Activated naive CD4-positive, alpha-beta T cell treated with Interleukin-2 at 50 U/mL for 16 hours (primary cell): Measurements from ENCODE around the gene ITPR1.

Experiments used
- DNase-seq: peaks from one replicate; pipeline ENCODE4 v3.0.0-alpha.2; 2020

ITPR1 gene

GRCh38 chr3:4492208-4493013, 737 bp upstream of the ITPR1 start:
- DNase-seq = peak; percentile 57

GRCh38 chr3:4493941-4494894, 1.1 kb downstream of the ITPR1 start:
- peak; percentile 16 for DNase-seq

GRCh38 chr3:4494895-4495264, 1.7 kb downstream of the ITPR1 start:
- no peak for DNase-seq

- no peak for DNase-seq
These were observed 2.3 kb downstream of the ITPR1 start for GRCh38 chr3:4495294-4496086.

- DNase-seq = no peak
These were observed 2.9 kb downstream of the ITPR1 start for GRCh38 chr3:4496087-4496452.

- no peak for DNase-seq
These were observed 4.0 kb downstream of the ITPR1 start for GRCh38 chr3:4497005-4497692.

GRCh38 chr3:4497843-4498324, 4.7 kb downstream of the ITPR1 start:
- no peak for DNase-seq

- no peak for DNase-seq
These were observed 5.3 kb downstream of the ITPR1 start for GRCh38 chr3:4498446-4498845.

GRCh38 chr3:4501437-4501836, 8.3 kb downstream of the ITPR1 start:
- no peak for DNase-seq

- DNase-seq = no peak
These were observed 8.8 kb downstream of the ITPR1 start for GRCh38 chr3:4501927-4502326.

- no peak for DNase-seq
These were observed 9.9 kb downstream of the ITPR1 start for GRCh38 chr3:4503050-4503449.

GRCh38 chr3:4504340-4505261, 11.5 kb downstream of the ITPR1 start:
- DNase-seq = peak; percentile 7

- no peak for DNase-seq
These were observed 12.8 kb downstream of the ITPR1 start for GRCh38 chr3:4505688-4506558.

- no peak for DNase-seq
These were observed 13.4 kb downstream of the ITPR1 start for GRCh38 chr3:4506559-4507023.

- DNase-seq = no peak
These were observed 14.0 kb downstream of the ITPR1 start for GRCh38 chr3:4507024-4507596.

- DNase-seq = no peak
These were observed 15.2 kb downstream of the ITPR1 start for GRCh38 chr3:4508048-4508981.

GRCh38 chr3:4509043-4509442, 15.9 kb downstream of the ITPR1 start:
- no peak for DNase-seq

GRCh38 chr3:4509983-4510755, 17.0 kb downstream of the ITPR1 start:
- DNase-seq = no peak
